Astrocyte (in vitro differentiated cells and primary cell): ENCODE results near the gene BABAM1.

Experiments used
- CTCF ChIP-seq: IDR thresholded peaks from 2 replicates; pipeline ENCODE4 v1.5.1; 2011; ENCODE audit warnings: low read depth, mild to moderate bottlenecking, inconsistent platforms, low read length, moderate library complexity; ENCODE audit not compliant: insufficient read depth
- EZH2 ChIP-seq: IDR thresholded peaks from 2 replicates; pipeline ENCODE4 v1.6.1; 2012; ENCODE audit warnings: mild to moderate bottlenecking, low read length, inconsistent platforms; ENCODE audit not compliant: insufficient read depth

DNA sequence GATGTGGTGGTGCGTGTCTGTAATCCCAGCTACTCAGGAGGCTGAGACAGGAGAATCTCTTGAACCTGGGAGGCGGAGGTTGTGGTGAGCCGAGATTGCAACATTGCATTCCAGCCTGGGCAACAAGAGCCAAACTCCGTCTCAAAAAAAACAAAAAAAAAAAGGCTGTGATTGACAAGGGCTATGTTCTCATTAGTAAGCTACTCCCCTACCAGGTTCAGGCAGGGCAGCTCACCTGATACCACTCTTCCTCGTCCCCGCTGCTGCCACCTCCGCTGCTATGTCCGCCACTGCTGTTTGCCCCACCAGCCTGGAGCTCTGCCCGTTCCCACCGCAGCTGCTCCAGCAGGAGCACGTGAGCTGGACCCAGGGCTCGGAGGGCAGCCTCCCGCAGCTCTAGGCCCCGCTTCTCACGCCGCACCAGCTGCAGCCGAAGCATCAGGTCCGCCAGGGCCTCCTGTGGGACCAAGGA, 12.1 kb upstream of the BABAM1 start:
- TF ChIP-seq CTCF = no peak
- TF ChIP-seq EZH2 = no peak
